Measurements from ENCODE around the gene SHANK2. TPM values are rescaled to one million over a fixed set of nuclear protein-coding genes. Genes with fewer than 3 reads are reported as not detected.

The SHANK2 gene
- total and polyA plus RNA-seq, 10 of the 15 experiments (the other 5 are each of a cell fraction or from before 2014, with no cell fraction given) = 0.01 to 0.31 (median 0.10) TPM; not detected in 5

DNA sequence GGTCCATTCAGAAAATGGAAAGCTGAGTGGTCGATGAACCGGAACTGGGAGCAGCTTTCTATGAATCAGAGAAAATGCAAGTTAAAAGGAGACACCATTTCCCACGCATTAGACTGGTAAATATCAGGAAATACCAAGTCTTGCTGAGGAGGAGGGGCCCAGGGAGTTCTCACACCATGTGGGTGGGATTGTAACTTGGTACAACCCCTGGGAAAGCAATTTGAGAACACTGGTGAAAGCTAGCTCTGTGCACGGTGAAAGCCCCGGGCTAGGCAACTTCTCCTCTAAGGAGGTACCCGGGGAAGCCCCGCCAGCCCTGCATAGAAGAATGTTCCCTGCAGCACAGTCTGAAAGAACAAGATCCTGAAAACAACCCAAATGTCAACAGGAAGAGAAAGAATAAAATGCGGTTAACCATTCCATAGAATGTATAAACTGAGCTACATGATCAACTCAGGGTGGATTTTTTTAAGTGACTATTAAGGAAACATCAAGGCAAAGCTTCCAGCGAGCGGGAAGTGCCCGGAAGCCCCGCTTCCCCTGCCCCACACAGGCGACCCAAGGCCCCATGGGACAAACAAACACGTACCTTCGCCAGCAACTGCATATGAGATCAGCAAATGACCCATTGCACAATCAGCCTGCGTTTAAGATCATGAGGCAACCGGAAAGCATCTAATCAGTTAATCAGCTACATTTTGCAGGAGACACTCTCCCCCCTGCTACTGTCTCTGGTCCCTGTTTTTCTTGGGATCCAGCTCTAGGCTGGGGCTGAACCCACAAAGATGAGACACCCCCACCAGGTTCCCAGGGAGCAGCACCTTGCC, 11.3 kb downstream of the SHANK2 start (continued):
- TF ChIP-seq, protein P1, sequence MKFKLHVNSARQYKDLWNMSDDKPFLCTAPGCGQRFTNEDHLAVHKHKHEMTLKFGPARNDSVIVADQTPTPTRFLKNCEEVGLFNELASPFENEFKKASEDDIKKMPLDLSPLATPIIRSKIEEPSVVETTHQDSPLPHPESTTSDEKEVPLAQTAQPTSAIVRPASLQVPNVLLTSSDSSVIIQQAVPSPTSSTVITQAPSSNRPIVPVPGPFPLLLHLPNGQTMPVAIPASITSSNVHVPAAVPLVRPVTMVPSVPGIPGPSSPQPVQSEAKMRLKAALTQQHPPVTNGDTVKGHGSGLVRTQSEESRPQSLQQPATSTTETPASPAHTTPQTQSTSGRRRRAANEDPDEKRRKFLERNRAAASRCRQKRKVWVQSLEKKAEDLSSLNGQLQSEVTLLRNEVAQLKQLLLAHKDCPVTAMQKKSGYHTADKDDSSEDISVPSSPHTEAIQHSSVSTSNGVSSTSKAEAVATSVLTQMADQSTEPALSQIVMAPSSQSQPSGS (IDR thresholded peaks at IDR 0.05; ENCODE audit: low read length) = no peak
- TF ChIP-seq ATF7 (IDR thresholded peaks at IDR 0.05; ENCODE audit: low read depth) (peak; percentile 64), TCF3 (IDR thresholded peaks at IDR 0.05; ENCODE audit: borderline replicate concordance, insufficient read depth, low read depth, low read length) (no peak), CHD1 (IDR thresholded peaks at IDR 0.05; ENCODE audit: low read depth, low read length) (peak; percentile 83; the same call in 1 of the 2 replicates), NFIC (IDR thresholded peaks at IDR 0.05; ENCODE audit: low read depth, low read length) (no peak), NFYB (IDR thresholded peaks at IDR 0.05; ENCODE audit: insufficient read depth, low read depth, low read length) (no peak), RCOR1 (conservative IDR thresholded peaks at IDR 0.05; ENCODE audit: low read depth, low read length) (no peak), KAT2A (conservative IDR thresholded peaks at IDR 0.05; ENCODE audit: control insufficient read depth, low read depth, low read length) (no peak), WRNIP1 (IDR thresholded peaks at IDR 0.05; ENCODE audit: borderline replicate concordance, low read depth, low read length) (no peak), SMARCA5 (IDR thresholded peaks at IDR 0.05) (no peak), BHLHE40 (IDR thresholded peaks at IDR 0.05; ENCODE audit: borderline replicate concordance in 1 of 2, low read depth in 2 of 2, low read length in 1 of 2) (peak; percentile 27 to 53; a peak in 2 of 4 replicates), SMAD1 (IDR thresholded peaks at IDR 0.05; ENCODE audit: low read depth, partially characterized antibody) (no peak), RAD21 (IDR thresholded peaks at IDR 0.05; ENCODE audit: insufficient read depth, low read depth, low read length) (no peak), TBL1XR1 (IDR thresholded peaks at IDR 0.05; ENCODE audit: low read depth, low read length) (no peak)
- TF ChIP-seq, protein P2, sequence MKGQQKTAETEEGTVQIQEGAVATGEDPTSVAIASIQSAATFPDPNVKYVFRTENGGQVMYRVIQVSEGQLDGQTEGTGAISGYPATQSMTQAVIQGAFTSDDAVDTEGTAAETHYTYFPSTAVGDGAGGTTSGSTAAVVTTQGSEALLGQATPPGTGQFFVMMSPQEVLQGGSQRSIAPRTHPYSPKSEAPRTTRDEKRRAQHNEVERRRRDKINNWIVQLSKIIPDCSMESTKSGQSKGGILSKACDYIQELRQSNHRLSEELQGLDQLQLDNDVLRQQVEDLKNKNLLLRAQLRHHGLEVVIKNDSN (IDR thresholded peaks at IDR 0.05; ENCODE audit: borderline replicate concordance, extremely low read length, insufficient read depth, low read depth, low read length) = no peak
- TF ChIP-seq, protein P3, sequence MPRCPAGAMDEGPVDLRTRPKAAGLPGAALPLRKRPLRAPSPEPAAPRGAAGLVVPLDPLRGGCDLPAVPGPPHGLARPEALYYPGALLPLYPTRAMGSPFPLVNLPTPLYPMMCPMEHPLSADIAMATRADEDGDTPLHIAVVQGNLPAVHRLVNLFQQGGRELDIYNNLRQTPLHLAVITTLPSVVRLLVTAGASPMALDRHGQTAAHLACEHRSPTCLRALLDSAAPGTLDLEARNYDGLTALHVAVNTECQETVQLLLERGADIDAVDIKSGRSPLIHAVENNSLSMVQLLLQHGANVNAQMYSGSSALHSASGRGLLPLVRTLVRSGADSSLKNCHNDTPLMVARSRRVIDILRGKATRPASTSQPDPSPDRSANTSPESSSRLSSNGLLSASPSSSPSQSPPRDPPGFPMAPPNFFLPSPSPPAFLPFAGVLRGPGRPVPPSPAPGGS (IDR thresholded peaks at IDR 0.05; ENCODE audit: borderline replicate concordance, insufficient read depth, low read depth, low read length, poor library complexity, severe bottlenecking) = no peak
- TF ChIP-seq, protein P4, sequence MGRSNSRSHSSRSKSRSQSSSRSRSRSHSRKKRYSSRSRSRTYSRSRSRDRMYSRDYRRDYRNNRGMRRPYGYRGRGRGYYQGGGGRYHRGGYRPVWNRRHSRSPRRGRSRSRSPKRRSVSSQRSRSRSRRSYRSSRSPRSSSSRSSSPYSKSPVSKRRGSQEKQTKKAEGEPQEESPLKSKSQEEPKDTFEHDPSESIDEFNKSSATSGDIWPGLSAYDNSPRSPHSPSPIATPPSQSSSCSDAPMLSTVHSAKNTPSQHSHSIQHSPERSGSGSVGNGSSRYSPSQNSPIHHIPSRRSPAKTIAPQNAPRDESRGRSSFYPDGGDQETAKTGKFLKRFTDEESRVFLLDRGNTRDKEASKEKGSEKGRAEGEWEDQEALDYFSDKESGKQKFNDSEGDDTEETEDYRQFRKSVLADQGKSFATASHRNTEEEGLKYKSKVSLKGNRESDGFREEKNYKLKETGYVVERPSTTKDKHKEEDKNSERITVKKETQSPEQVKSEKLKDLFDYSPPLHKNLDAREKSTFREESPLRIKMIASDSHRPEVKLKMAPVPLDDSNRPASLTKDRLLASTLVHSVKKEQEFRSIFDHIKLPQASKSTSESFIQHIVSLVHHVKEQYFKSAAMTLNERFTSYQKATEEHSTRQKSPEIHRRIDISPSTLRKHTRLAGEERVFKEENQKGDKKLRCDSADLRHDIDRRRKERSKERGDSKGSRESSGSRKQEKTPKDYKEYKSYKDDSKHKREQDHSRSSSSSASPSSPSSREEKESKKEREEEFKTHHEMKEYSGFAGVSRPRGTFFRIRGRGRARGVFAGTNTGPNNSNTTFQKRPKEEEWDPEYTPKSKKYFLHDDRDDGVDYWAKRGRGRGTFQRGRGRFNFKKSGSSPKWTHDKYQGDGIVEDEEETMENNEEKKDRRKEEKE (IDR thresholded peaks at IDR 0.05) = no peak
- TF ChIP-seq, protein P5, sequence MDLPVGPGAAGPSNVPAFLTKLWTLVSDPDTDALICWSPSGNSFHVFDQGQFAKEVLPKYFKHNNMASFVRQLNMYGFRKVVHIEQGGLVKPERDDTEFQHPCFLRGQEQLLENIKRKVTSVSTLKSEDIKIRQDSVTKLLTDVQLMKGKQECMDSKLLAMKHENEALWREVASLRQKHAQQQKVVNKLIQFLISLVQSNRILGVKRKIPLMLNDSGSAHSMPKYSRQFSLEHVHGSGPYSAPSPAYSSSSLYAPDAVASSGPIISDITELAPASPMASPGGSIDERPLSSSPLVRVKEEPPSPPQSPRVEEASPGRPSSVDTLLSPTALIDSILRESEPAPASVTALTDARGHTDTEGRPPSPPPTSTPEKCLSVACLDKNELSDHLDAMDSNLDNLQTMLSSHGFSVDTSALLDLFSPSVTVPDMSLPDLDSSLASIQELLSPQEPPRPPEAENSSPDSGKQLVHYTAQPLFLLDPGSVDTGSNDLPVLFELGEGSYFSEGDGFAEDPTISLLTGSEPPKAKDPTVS (IDR thresholded peaks at IDR 0.05; ENCODE audit: low read depth, low read length) = no peak

Measured in GM12878 (cell line).